A673 (cell line): ENCODE data around the gene EMC1. TPM values are rescaled to one million over a fixed set of nuclear protein-coding genes. Genes with fewer than 3 reads are reported as not detected.

Experiments
- BruUV-seq: library from RNA; stranded (reverse); fragments of 400-500 nt; replicated peaks from 2 replicates; lab custom pipeline; 2021; lab: Mats Ljungman, UMichigan
- CTCF ChIA-PET: fragments of 300-600 bp; sonication (Branson Sonifier 250); formaldehyde crosslinking; loops from one replicate; lab custom pipeline; 2022; ENCODE audit warnings: antibody characterized with exemption; lab: Charles Lee
- POLR2A ChIA-PET: fragments of 300-600 bp; sonication (Branson Sonifier 250); formaldehyde crosslinking; loops from one replicate; lab custom pipeline; 2022; ENCODE audit warnings: antibody characterized with exemption; ENCODE audit not compliant: low non-redundant PET; lab: Charles Lee
- DNase-seq: peaks from one replicate; pipeline ENCODE4 v3.0.0-alpha.2; 2015; ENCODE audit warnings: low spot score
- H3K27ac ChIP-seq: fragments of 200-600 bp; sonication (generic); 2 replicates; pipeline ENCODE4 v1.5.1; 2016; ENCODE audit warnings: mixed run types, low read depth, mild to moderate bottlenecking, mixed read lengths, antibody characterized with exemption, low read length; ENCODE audit not compliant: poor library complexity, severe bottlenecking
- H3K27me3 ChIP-seq: fragments of 200-600 bp; sonication (generic); replicated peaks from 2 replicates; pipeline ENCODE4 v1.6.1; 2017; ENCODE audit warnings: mixed run types, low read depth, mild to moderate bottlenecking, mixed read lengths, antibody characterized with exemption, low read length; ENCODE audit not compliant: insufficient read depth, poor library complexity
- H3K36me3 ChIP-seq: fragments of 200-600 bp; sonication (generic); 2 replicates; pipeline ENCODE4 v1.6.1; 2016; ENCODE audit warnings: mixed run types, mild to moderate bottlenecking, mixed read lengths, antibody characterized with exemption, low read length; ENCODE audit not compliant: insufficient read depth, poor library complexity, severe bottlenecking
- H3K4me1 ChIP-seq: fragments of 200-600 bp; sonication (generic); 2 replicates; pipeline ENCODE4 v1.6.1; 2017; ENCODE audit warnings: mixed run types, mild to moderate bottlenecking, mixed read lengths, antibody characterized with exemption, low read length; ENCODE audit not compliant: insufficient read depth, poor library complexity, severe bottlenecking
- H3K4me3 ChIP-seq: fragments of 200-600 bp; sonication (generic); 2 replicates; pipeline ENCODE4 v1.5.1; 2016; ENCODE audit warnings: low read depth, mixed run types, mild to moderate bottlenecking, mixed read lengths, low read length; ENCODE audit not compliant: poor library complexity, severe bottlenecking
- H3K9me3 ChIP-seq: fragments of 200-600 bp; sonication (generic); 2 replicates; pipeline ENCODE4 v1.6.1; 2016; ENCODE audit warnings: mixed run types, low read depth, mild to moderate bottlenecking, mixed read lengths, antibody characterized with exemption, low read length; ENCODE audit not compliant: poor library complexity, severe bottlenecking
- EZH2 ChIP-seq: fragments of 200-600 bp; sonication (generic); IDR thresholded peaks from 2 replicates; pipeline ENCODE4 v1.6.1; 2017; ENCODE audit warnings: borderline replicate concordance, low read depth, mild to moderate bottlenecking, mixed read lengths, antibody characterized with exemption, low read length; ENCODE audit not compliant: poor library complexity, severe bottlenecking
- intact Hi-C: fragments of 100-400 bp; cut with micrococcal nuclease; formaldehyde crosslinking; loops from one replicate; pipeline ENCODE4 v1.10.0; 2022; ENCODE audit not compliant: unreplicated experiment
- total RNA-seq: library from RNA; stranded (reverse); gene quantifications from 2 replicates; pipeline ENCODE4 v1.2.3, GENCODE V29; 2021
- TF ChIP-seq, protein P1 (sequence below): fragments of 300-800, 200-600 bp; sonication (generic); conservative IDR thresholded peaks from 2 replicates; pipeline ENCODE4 v1.5.1; 2017; ENCODE audit warnings: low read depth, mild to moderate bottlenecking, antibody characterized with exemption, low read length, moderate library complexity, mixed read lengths

The EMC1 gene
- total RNA-seq, 1 experiment from 2014 or later, result 84.3 TPM

DNA sequence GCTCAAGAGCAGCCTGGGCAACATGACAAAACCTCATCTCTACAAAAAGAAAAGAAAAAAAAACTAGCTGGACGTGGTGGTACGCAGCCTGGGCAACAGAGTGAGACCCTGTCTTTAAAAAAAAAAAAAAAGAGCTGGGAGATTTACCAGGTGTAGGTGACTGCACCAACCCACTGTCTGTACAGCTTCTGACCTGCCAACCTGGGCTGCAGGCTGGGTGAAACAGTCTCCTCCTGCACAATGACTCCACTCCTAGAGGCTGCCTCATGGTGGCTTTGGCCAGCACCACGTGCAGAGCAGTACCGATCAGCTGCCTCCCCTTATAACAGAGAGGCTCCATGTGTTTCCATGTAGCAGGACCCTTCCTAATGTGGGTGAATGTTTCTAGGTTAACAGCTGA, 4.0 kb upstream of the EMC1 start:
- CTCF ChIA-PET, result interaction anchor here (0.7 kb wide), 1 partner anchor 47 kb away, joined by 6 read pairs; no protein-coding TSS in a partner anchor
- intact Hi-C loops, result no loop called here
- H3K4me3 ChIP-seq, result no peak overlapping the region
- POLR2A ChIA-PET, result no interaction called here
- peaks cover 60% of the 10 kb centered on the region for H3K36me3 ChIP-seq
- H3K4me1 ChIP-seq, result peaks cover 18% of the 10 kb centered on the region
- no peak overlapping the region for H3K27ac ChIP-seq
- DNase-seq, result no peak
- H3K27me3 ChIP-seq, result no peaks in the 10 kb centered on the region
- BruUV-seq, result no TSS peak
- TF ChIP-seq, protein P1, sequence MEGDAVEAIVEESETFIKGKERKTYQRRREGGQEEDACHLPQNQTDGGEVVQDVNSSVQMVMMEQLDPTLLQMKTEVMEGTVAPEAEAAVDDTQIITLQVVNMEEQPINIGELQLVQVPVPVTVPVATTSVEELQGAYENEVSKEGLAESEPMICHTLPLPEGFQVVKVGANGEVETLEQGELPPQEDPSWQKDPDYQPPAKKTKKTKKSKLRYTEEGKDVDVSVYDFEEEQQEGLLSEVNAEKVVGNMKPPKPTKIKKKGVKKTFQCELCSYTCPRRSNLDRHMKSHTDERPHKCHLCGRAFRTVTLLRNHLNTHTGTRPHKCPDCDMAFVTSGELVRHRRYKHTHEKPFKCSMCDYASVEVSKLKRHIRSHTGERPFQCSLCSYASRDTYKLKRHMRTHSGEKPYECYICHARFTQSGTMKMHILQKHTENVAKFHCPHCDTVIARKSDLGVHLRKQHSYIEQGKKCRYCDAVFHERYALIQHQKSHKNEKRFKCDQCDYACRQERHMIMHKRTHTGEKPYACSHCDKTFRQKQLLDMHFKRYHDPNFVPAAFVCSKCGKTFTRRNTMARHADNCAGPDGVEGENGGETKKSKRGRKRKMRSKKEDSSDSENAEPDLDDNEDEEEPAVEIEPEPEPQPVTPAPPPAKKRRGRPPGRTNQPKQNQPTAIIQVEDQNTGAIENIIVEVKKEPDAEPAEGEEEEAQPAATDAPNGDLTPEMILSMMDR, result no peak
- no peak for TF ChIP-seq EZH2
- H3K9me3 ChIP-seq, result no peaks in the 10 kb centered on the region

DNA sequence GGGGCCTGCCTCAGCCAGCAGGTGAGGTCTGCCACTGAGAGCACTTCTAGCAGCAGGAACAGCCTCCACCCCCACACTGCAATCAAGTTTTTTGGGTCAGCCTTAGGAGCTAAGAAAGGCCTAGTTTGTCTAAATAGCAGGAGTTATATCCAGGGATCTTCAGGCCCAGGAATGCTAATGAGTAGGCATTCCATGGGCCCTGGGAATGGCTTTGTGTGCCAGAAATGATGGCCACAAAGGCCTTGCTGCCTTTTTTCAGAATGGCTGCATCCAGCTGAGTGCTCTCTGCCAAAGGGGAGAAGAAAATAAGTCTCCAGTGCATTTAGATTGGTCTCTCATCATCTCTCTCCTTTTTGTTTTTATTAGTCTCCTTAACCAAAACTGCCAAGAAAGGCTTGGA, 3.1 kb upstream of the EMC1 start:
- intact Hi-C loops, result no loop called here
- Histone ChIP-seq H3K36me3 (peaks cover 54% of the 10 kb centered on the region), H3K9me3 (no peaks in the 10 kb centered on the region), H3K4me1 (peaks cover 25% of the 10 kb centered on the region), H3K27me3 (no peaks in the 10 kb centered on the region), H3K27ac (no peak overlapping the region), H3K4me3 (no peak overlapping the region)
- ChIA-PET CTCF (no interaction called here), POLR2A (no interaction called here)
- no TSS peak for BruUV-seq
- DNase-seq, result no peak
- TF ChIP-seq EZH2, result no peak
- TF ChIP-seq, protein P1, result no peak

DNA sequence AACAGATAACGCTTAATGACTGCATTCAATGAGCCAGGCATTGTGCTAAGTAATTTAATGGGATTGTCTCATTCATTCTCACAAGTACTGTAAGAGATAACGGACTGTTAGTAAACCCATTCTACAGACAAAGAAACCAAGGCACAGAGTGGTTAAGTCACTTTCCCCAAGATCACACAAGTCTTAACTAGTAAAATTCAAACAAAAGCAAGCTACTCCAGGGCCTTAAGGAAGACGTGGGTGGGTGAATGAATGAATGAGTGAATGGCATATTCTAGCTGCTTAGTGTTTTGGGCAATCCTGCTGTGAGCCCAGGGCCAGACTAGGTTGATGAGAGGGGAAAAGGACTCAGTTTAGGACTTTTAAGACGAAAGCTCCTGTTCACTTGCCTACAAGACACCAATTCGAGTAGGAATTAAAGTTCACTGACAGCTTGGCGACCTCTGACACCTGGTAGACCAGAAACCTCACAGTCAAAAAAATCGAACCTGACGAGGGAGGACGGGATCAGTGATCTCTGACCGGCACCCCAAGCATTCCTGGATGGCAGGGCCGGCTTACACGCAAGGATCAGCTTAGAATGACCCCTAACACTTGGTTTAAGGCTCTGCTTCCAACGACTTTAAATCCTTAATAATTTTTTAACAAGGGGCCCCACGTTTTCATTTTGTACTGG, 557 bp downstream of the EMC1 start:
- peak overlapping the region; percentile 84 for H3K4me3 ChIP-seq
- no peak for DNase-seq
- H3K27me3 ChIP-seq, result no peaks in the 10 kb centered on the region
- peaks cover 19% of the 10 kb centered on the region for H3K36me3 ChIP-seq
- no peaks in the 10 kb centered on the region for H3K9me3 ChIP-seq
- BruUV-seq, result TSS peak; percentile 81
- ChIA-PET POLR2A (interaction anchor here (0.6 to 0.9 kb wide), 2 partner anchors 9 to 31 kb away, joined by 4 to 5 read pairs; no protein-coding TSS in a partner anchor), CTCF (no interaction called here)
- intact Hi-C loops, result loop anchor here (2.0 kb wide), 2 partner anchors 62 to 402 kb away; partner anchors contain the start of genes AKR7A2 and SLC66A1
- TF ChIP-seq, protein P1, result no peak
- no peak for TF ChIP-seq EZH2
- peak overlapping the region; percentile 99 for H3K27ac ChIP-seq
- H3K4me1 ChIP-seq, result peaks cover 25% of the 10 kb centered on the region
